ENCODE data around the gene PLA2G4D. TPM values are rescaled to one million over a fixed set of nuclear protein-coding genes. Genes with fewer than 3 reads are reported as not detected.

PLA2G4D gene
- total and polyA plus RNA-seq, 10 of the 15 experiments (the other 5 are each of a cell fraction or from before 2014, with no cell fraction given), result 0.03 TPM; not detected in 9

- H3K4me3 ChIP-seq, result no peak overlapping the region
- no peaks in the 10 kb centered on the region for H3K4me1 ChIP-seq (ENCODE audit: control insufficient read depth, insufficient read depth, low read length)
- CTCF ChIA-PET, result no interaction called here
- no peaks in the 10 kb centered on the region; a peak in 1 of 4 replicates for H3K27me3 ChIP-seq (replicated peaks in 1 of 2; ENCODE audit: control insufficient read depth in 2 of 2, insufficient read depth in 2 of 2, low read length in 1 of 2)
- no peak overlapping the region for H2AFZ ChIP-seq (ENCODE audit: control insufficient read depth, low read depth, low read length)
- no peaks in the 10 kb centered on the region for H3K36me3 ChIP-seq (ENCODE audit: control insufficient read depth in 2 of 2, insufficient read depth in 2 of 2, low read length in 1 of 2)
- FAIRE-seq (no peak), DNase-seq (ENCODE audit: low read depth, low spot score) (no peak), ATAC-seq (no peak)
- H3K4me2 ChIP-seq (ENCODE audit: control insufficient read depth, insufficient read depth), result no peak overlapping the region
- RAD21 ChIA-PET (ENCODE audit: unreplicated experiment), result no interaction called here
- WGBS (ENCODE audit: insufficient coverage, insufficient replicate concordance, low lambda C conversion rate, missing lambda C conversion rate), result 36% methylated on average over 21 of the region's 21 CpGs
- H3K79me2 ChIP-seq (ENCODE audit: control insufficient read depth, insufficient read depth, low read length), result no peaks in the 10 kb centered on the region
- no peaks in the 10 kb centered on the region for H3K9me3 ChIP-seq (replicated peaks; ENCODE audit: control insufficient read depth, insufficient read depth, low read length)
- in situ Hi-C loops (cut with MboI) (no loop called here), intact Hi-C loops (cut with micrococcal nuclease; ENCODE audit: unreplicated experiment) (no loop called here)
- H3K27ac ChIP-seq (ENCODE audit: control insufficient read depth, insufficient read depth), result no peak overlapping the region
- no TSS peak for BruUV-seq (replicated peaks)
- H3K9ac ChIP-seq (ENCODE audit: control insufficient read depth, insufficient read depth, low read length), result no peak overlapping the region
- SMC1A ChIA-PET (ENCODE audit: uncharacterized antibody, unreplicated experiment), result no interaction called here
- POLR2A ChIA-PET, result interaction anchor here (0.7 kb wide), 1 partner anchor 11 kb away, joined by 4 read pairs; no protein-coding TSS in a partner anchor
- H4K20me1 ChIP-seq (ENCODE audit: control insufficient read depth, insufficient read depth), result no peaks in the 10 kb centered on the region
- TF ChIP-seq BCLAF1 (IDR thresholded peaks at IDR 0.05) (no peak), TCF7 (IDR thresholded peaks at IDR 0.05; ENCODE audit: borderline replicate concordance) (no peak), ZSCAN29 (IDR thresholded peaks at IDR 0.05) (no peak), SMAD5 (IDR thresholded peaks at IDR 0.05; ENCODE audit: low read depth) (no peak), NKRF (conservative IDR thresholded peaks at IDR 0.05) (no peak), RELA (IDR thresholded peaks at IDR 0.05; ENCODE audit: borderline replicate concordance, partially characterized antibody) (no peak), MXI1 (IDR thresholded peaks at IDR 0.05; ENCODE audit: low read depth, low read length) (no peak), MYC (IDR thresholded peaks at IDR 0.05; ENCODE audit: insufficient read depth, insufficient read length, insufficient replicate concordance, low read length, severe bottlenecking) (no peak), ZBTB33 (IDR thresholded peaks at IDR 0.05) (no peak), SREBF1 (IDR thresholded peaks at IDR 0.05; ENCODE audit: low read length) (no peak), ESRRA (IDR thresholded peaks at IDR 0.05; ENCODE audit: low read length) (no peak), SUZ12 (IDR thresholded peaks at IDR 0.05; ENCODE audit: unreplicated experiment) (no peak), MLLT1 (IDR thresholded peaks at IDR 0.05) (no peak), IKZF2 (IDR thresholded peaks at IDR 0.05) (no peak), KLF5 (IDR thresholded peaks at IDR 0.05; ENCODE audit: partially characterized antibody) (no peak), POU2F2 (IDR thresholded peaks at IDR 0.05; ENCODE audit: borderline replicate concordance, low read depth, low read length) (no peak)
Observed at GRCh38 chr15:42141795-42142667, 47.7 kb upstream of the PLA2G4D start.

Data from GM12878 (cell line).